ENCODE results near the gene ADCY3.

The ADCY3 gene

GRCh38 chr2:24771764-24772586 lies 148.1 kb downstream of the ADCY3 start:
- DNase-seq (ENCODE audit: low spot score), result no peak

DNA sequence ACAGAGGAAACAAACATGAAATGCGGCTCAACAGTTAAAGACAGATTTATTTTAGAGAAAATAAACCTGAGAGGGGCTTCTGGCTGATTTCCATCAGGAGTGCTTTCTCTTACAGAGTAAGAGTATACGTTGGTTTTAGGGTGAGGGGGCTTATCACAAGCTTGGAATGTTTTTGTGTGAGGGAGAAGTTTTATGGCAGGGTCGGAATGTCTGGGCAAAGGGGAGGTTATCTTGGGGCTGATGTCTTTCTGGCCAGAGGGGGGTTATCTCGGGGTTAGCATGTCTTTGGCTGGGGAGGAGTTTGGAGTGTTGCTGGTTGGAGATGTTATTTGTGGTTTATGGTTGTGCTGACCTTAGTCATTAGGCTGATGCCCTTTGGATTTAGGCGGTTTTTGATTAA lies 149.0 kb downstream of the ADCY3 start:
- TF ChIP-seq, protein P1, sequence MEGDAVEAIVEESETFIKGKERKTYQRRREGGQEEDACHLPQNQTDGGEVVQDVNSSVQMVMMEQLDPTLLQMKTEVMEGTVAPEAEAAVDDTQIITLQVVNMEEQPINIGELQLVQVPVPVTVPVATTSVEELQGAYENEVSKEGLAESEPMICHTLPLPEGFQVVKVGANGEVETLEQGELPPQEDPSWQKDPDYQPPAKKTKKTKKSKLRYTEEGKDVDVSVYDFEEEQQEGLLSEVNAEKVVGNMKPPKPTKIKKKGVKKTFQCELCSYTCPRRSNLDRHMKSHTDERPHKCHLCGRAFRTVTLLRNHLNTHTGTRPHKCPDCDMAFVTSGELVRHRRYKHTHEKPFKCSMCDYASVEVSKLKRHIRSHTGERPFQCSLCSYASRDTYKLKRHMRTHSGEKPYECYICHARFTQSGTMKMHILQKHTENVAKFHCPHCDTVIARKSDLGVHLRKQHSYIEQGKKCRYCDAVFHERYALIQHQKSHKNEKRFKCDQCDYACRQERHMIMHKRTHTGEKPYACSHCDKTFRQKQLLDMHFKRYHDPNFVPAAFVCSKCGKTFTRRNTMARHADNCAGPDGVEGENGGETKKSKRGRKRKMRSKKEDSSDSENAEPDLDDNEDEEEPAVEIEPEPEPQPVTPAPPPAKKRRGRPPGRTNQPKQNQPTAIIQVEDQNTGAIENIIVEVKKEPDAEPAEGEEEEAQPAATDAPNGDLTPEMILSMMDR (IDR thresholded peaks at IDR 0.05), result no peak
- Histone ChIP-seq H3K4me3 (no peak overlapping the region), H3K27ac (no peak overlapping the region)
- no peak for DNase-seq (ENCODE audit: low spot score)

More at GRCh38 chr2:24771764-24772586, 148.1 kb downstream of the ADCY3 start:
- TF ChIP-seq, protein P1 (IDR thresholded peaks at IDR 0.05), result no peak
- Histone ChIP-seq H3K27ac (no peak overlapping the region), H3K4me3 (no peak overlapping the region)

Data from coronary artery (tissue), 2 donors.